Keratinocyte (primary cell): Measurements from ENCODE around the gene MARCHF2. TPM values are rescaled to one million over a fixed set of nuclear protein-coding genes. Genes with fewer than 3 reads are reported as not detected.

ENCODE experiments used
- DNase-seq: peaks from one replicate; pipeline ENCODE4 v3.0.0-alpha.2; 2011; ENCODE audit warnings: low read depth, missing footprints, low spot score
- FAIRE-seq: peaks from 2 replicates; lab custom pipeline; 2011; peaks lifted over from hg19 to GRCh38; lab: Jason Lieb, UNC
- H2AFZ ChIP-seq: 2 replicates; pipeline ENCODE4 v1.6.0; 2012; ENCODE audit warnings: low read length, control low read depth, inconsistent platforms; ENCODE audit not compliant: control insufficient read depth
- H3K27ac ChIP-seq: 2 replicates; pipeline ENCODE4 v1.5.1; 2011; ENCODE audit warnings: low read length; ENCODE audit not compliant: control insufficient read depth, insufficient read depth
- H3K27me3 ChIP-seq: 3 replicates; pipeline ENCODE4 v1.6.0; 2011; ENCODE audit warnings: low read length; ENCODE audit not compliant: control insufficient read depth, insufficient read depth; ENCODE audit errors: extremely low read depth
- H3K36me3 ChIP-seq, 2 experiments: 2 replicates in 1 of 2; 3 replicates in 1 of 2; pipeline ENCODE4 v1.5.1; 2011; ENCODE audit warnings: low read length in 2 of 2, mild to moderate bottlenecking in 1 of 2; ENCODE audit not compliant: control insufficient read depth in 2 of 2, insufficient read depth in 2 of 2; ENCODE audit errors: extremely low read depth in 1 of 2
- H3K4me1 ChIP-seq: 3 replicates; pipeline ENCODE4 v1.5.1; 2011; ENCODE audit warnings: low read length; ENCODE audit not compliant: control insufficient read depth, insufficient read depth; ENCODE audit errors: extremely low read depth
- H3K4me2 ChIP-seq: 3 replicates; pipeline ENCODE4 v1.6.0; 2011; ENCODE audit warnings: low read depth, low read length; ENCODE audit not compliant: control insufficient read depth, insufficient read depth; ENCODE audit errors: extremely low read depth
- H3K4me3 ChIP-seq, 3 experiments: fragments of 200-600 bp in 1 of 3; sonication (generic) in 1 of 3; 2 replicates in 2 of 3; 3 replicates in 1 of 3; pipeline ENCODE4 v1.5.1; 2011 to 2016; ENCODE audit warnings: low read length in 3 of 3, mild to moderate bottlenecking in 3 of 3, control low read depth in 2 of 3, inconsistent platforms in 1 of 3, low read depth in 1 of 3, mixed read lengths in 1 of 3, mixed run types in 1 of 3, moderate library complexity in 1 of 3; ENCODE audit not compliant: control insufficient read depth in 2 of 3, insufficient read depth in 2 of 3; ENCODE audit errors: extremely low read depth in 1 of 3
- H3K79me2 ChIP-seq: 2 replicates; pipeline ENCODE4 v1.6.0; 2012; ENCODE audit warnings: low read length; ENCODE audit not compliant: control insufficient read depth, insufficient read depth
- H3K9ac ChIP-seq: 3 replicates; pipeline ENCODE4 v1.6.0; 2011; ENCODE audit warnings: low read length; ENCODE audit not compliant: control insufficient read depth, insufficient read depth; ENCODE audit errors: extremely low read depth
- H3K9me1 ChIP-seq: 3 replicates; pipeline ENCODE4 v1.6.0; 2011; ENCODE audit warnings: low read length; ENCODE audit not compliant: control insufficient read depth, insufficient read depth; ENCODE audit errors: extremely low read depth
- H3K9me3 ChIP-seq: 2 replicates; pipeline ENCODE4 v1.5.1; 2012; ENCODE audit warnings: low read depth, low read length; ENCODE audit not compliant: control insufficient read depth
- H4K20me1 ChIP-seq: 3 replicates; pipeline ENCODE4 v1.6.0; 2011; ENCODE audit warnings: low read length; ENCODE audit not compliant: control insufficient read depth, insufficient read depth; ENCODE audit errors: extremely low read depth
- CTCF ChIP-seq, 3 experiments: IDR thresholded peaks in 1 of 3; conservative IDR thresholded peaks in 1 of 3; optimal IDR thresholded peaks in 1 of 3; 2 replicates in 2 of 3; 3 replicates in 1 of 3; pipeline versions ENCODE3 to v1.5.1; 2011; ENCODE audit warnings: low read length in 3 of 3, mild to moderate bottlenecking in 3 of 3, moderate library complexity in 2 of 3, control low read depth in 1 of 3, inconsistent platforms in 1 of 3; ENCODE audit not compliant: insufficient read depth in 2 of 3; ENCODE audit errors: extremely low read depth in 1 of 3
- EZH2 ChIP-seq: IDR thresholded peaks from one replicate; pipeline ENCODE4 v1.6.1; 2012; ENCODE audit warnings: inconsistent platforms, mild to moderate bottlenecking, low read length, moderate library complexity
- dilution Hi-C: fragments of 300-500 bp; cut with MboI; formaldehyde crosslinking; loops from one replicate; pipeline ENCODE4 v1.7.0; 2020; ENCODE audit warnings: low sequenced_read_pairs; ENCODE audit not compliant: extremely low pct_ligation_motif_present
- polyA plus RNA-seq, 5 experiments: library from polyadenylated mRNA; depleted of rRNA in 3 of 5; stranded (reverse) in 3 of 5; stranded (forward) in 1 of 5; unstranded in 1 of 5; fragments of >200 nt; gene quantifications; 1 replicate in 1 of 5; 2 replicates in 3 of 5; 3 replicates in 1 of 5; pipeline versions ENCODE4 v1.2.1 to v1.2.3, GENCODE V29; 2011 to 2012; ENCODE audit warnings: missing spikeins in 2 of 5, low read depth in 1 of 5, low replicate concordance in 1 of 5

The MARCHF2 gene
- polyA plus RNA-seq, 1 donor (not counting 4 experiments of a cell fraction or from before 2014, with no cell fraction given): 13.7 TPM

GRCh38 chr19:8393871-8394250 lies 19.2 kb upstream of the MARCHF2 start:
- peaks cover 0 to 3% of the 10 kb centered on the region in 2 experiments for H3K36me3 ChIP-seq
- no peaks in the 10 kb centered on the region for H3K9me3 ChIP-seq
- H2AFZ ChIP-seq: no peak overlapping the region
- dilution Hi-C loops: no loop called here
- H3K4me2 ChIP-seq: no peak overlapping the region
- H3K27ac ChIP-seq: no peak overlapping the region
- no peak overlapping the region for H3K9ac ChIP-seq
- no peak for FAIRE-seq
- H3K4me3 ChIP-seq: no peak overlapping the region
- TF ChIP-seq CTCF (optimal IDR thresholded peaks at IDR 0.05 in 1 of 3, IDR thresholded peaks at IDR 0.05 in 1 of 3, conservative IDR thresholded peaks at IDR 0.05 in 1 of 3; ENCODE audit: extremely low read depth in 1 of 3, insufficient read depth in 2 of 3, low read length in 3 of 3) (no peak), EZH2 (no peak)
- H3K9me1 ChIP-seq: peaks cover 10% of the 10 kb centered on the region
- no peaks in the 10 kb centered on the region for H3K27me3 ChIP-seq
- DNase-seq: no peak
- peaks cover 5% of the 10 kb centered on the region for H4K20me1 ChIP-seq
- peaks cover 37% of the 10 kb centered on the region for H3K4me1 ChIP-seq
- peaks cover 59% of the 10 kb centered on the region for H3K79me2 ChIP-seq

- H2AFZ ChIP-seq: no peak overlapping the region
- FAIRE-seq (no peak), DNase-seq (no peak)
- H3K36me3 ChIP-seq: peaks cover 0 to 9% of the 10 kb centered on the region in 2 experiments
- H3K27me3 ChIP-seq: no peaks in the 10 kb centered on the region
- H3K4me3 ChIP-seq: no peak overlapping the region
- no peaks in the 10 kb centered on the region for H3K9me3 ChIP-seq
- H3K9me1 ChIP-seq: peaks cover 10% of the 10 kb centered on the region
- H3K79me2 ChIP-seq: peaks cover 61% of the 10 kb centered on the region
- H3K4me2 ChIP-seq: no peak overlapping the region
- no peak overlapping the region for H3K27ac ChIP-seq
- dilution Hi-C loops: no loop called here
- no peak for TF ChIP-seq CTCF (optimal IDR thresholded peaks at IDR 0.05 in 1 of 3, IDR thresholded peaks at IDR 0.05 in 1 of 3, conservative IDR thresholded peaks at IDR 0.05 in 1 of 3; ENCODE audit: extremely low read depth in 1 of 3, insufficient read depth in 2 of 3, low read length in 3 of 3)
- TF ChIP-seq EZH2: no peak
- no peak overlapping the region for H3K9ac ChIP-seq
- H3K4me1 ChIP-seq: peaks cover 34% of the 10 kb centered on the region
- H4K20me1 ChIP-seq: peaks cover 5% of the 10 kb centered on the region
Observed at GRCh38 chr19:8395621-8396082, 17.5 kb upstream of the MARCHF2 start.
